HG03432 (cell line): ENCODE results near the gene TMEM272.

Experiments
- ATAC-seq: cut with Tn5 transposase; IDR thresholded peaks from one replicate; pipeline ENCODE4 v1.9.1; 2021; ENCODE audit warnings: mild to moderate bottlenecking, moderate library complexity; ENCODE audit not compliant: unreplicated experiment

The TMEM272 gene

GRCh38 chr13:51856027-51856736, 11.2 kb upstream of the TMEM272 start:
- no peak for ATAC-seq

- ATAC-seq: no peak
Observed at GRCh38 chr13:51849145-51850101, 4.4 kb upstream of the TMEM272 start.

GRCh38 chr13:51848674-51849073, 3.7 kb upstream of the TMEM272 start:
- ATAC-seq: no peak

- no peak for ATAC-seq
Observed at GRCh38 chr13:51846756-51847155, 1.8 kb upstream of the TMEM272 start.

GRCh38 chr13:51845574-51846318, 769 bp upstream of the TMEM272 start:
- ATAC-seq: no peak

GRCh38 chr13:51843529-51843928, 1.4 kb downstream of the TMEM272 start:
- ATAC-seq: no peak

GRCh38 chr13:51841732-51842131, 3.2 kb downstream of the TMEM272 start:
- no peak for ATAC-seq

GRCh38 chr13:51840917-51841316, 4.1 kb downstream of the TMEM272 start:
- no peak for ATAC-seq

- ATAC-seq: no peak
Observed at GRCh38 chr13:51839711-51840540, 5.1 kb downstream of the TMEM272 start.

GRCh38 chr13:51838240-51838846, 6.6 kb downstream of the TMEM272 start:
- ATAC-seq: no peak

- no peak for ATAC-seq
Observed at GRCh38 chr13:51837016-51837415, 8.0 kb downstream of the TMEM272 start.

GRCh38 chr13:51834581-51835171, 10.3 kb downstream of the TMEM272 start:
- no peak for ATAC-seq

GRCh38 chr13:51833980-51834379, 11.0 kb downstream of the TMEM272 start:
- no peak for ATAC-seq

- peak; percentile 91 for ATAC-seq
Observed at GRCh38 chr13:51832471-51833152, 12.4 kb downstream of the TMEM272 start.

- no peak for ATAC-seq
Observed at GRCh38 chr13:51831519-51831918, 13.5 kb downstream of the TMEM272 start.

GRCh38 chr13:51829568-51829899, 15.4 kb downstream of the TMEM272 start:
- ATAC-seq: no peak

- no peak for ATAC-seq
Observed at GRCh38 chr13:51828730-51829567, 16.0 kb downstream of the TMEM272 start.

GRCh38 chr13:51827254-51827653, 17.7 kb downstream of the TMEM272 start:
- no peak for ATAC-seq
